Gastroesophageal sphincter (tissue), 3 donors: Measurements from ENCODE around the gene OPA1.

Source experiments
- CTCF ChIP-seq, 4 experiments: fragments of 200-600 bp in 2 of 4; fragments of 450-650 bp in 2 of 4; sonication (generic) in 1 of 4; IDR thresholded peaks; one replicate each; pipeline ENCODE4 v1.5.1; 2017 to 2019; ENCODE audit warnings: antibody characterized with exemption in 4 of 4, mild to moderate bottlenecking in 2 of 4, moderate library complexity in 2 of 4
- EP300 ChIP-seq: sonication (generic); formaldehyde crosslinking; IDR thresholded peaks from one replicate; pipeline ENCODE4 v1.6.1; 2017; ENCODE audit warnings: antibody characterized with exemption, mild to moderate bottlenecking
- POLR2A ChIP-seq, 2 donors: fragments of 450-650 bp; IDR thresholded peaks; one replicate each; pipeline ENCODE4 v1.6.1; 2017; ENCODE audit warnings: antibody characterized with exemption in 2 of 2, mild to moderate bottlenecking in 2 of 2, moderate library complexity in 1 of 2
- POLR2AphosphoS5 ChIP-seq: sonication (generic); formaldehyde crosslinking; IDR thresholded peaks from one replicate; pipeline ENCODE4 v1.6.1; 2017; ENCODE audit warnings: antibody characterized with exemption

- TF ChIP-seq CTCF (IDR thresholded peaks at IDR 0.05) (no peak), POLR2A (IDR thresholded peaks at IDR 0.05) (no peak), POLR2AphosphoS5 (no peak), EP300 (no peak)
Measured at GRCh38 chr3:193746832-193747231, 153.8 kb downstream of the OPA1 start.
